H1 (cell line): Measurements from ENCODE around the gene CA9. TPM values are rescaled to one million over a fixed set of nuclear protein-coding genes. Genes with fewer than 3 reads are reported as not detected.

ENCODE experiments used
- CTCF ChIA-PET: fragments of 300-600 bp; sonication (Branson Sonifier 250); formaldehyde crosslinking; loops from one replicate; lab custom pipeline; 2021; ENCODE audit not compliant: partially characterized antibody; lab: Charles Lee
- POLR2A ChIA-PET: fragments of 300-600 bp; sonication (Branson Sonifier 250); formaldehyde crosslinking; loops from one replicate; lab custom pipeline; 2021; ENCODE audit warnings: inconsistent platforms; ENCODE audit not compliant: partially characterized antibody; lab: Charles Lee
- DNase-seq, 2 experiments: peaks; one replicate each; pipeline versions ENCODE4 v3.0.0 to v3.0.0-alpha.2; 2010 to 2022; ENCODE audit warnings: low spot score in 2 of 2, low read depth in 1 of 2, mixed read lengths in 1 of 2
- FAIRE-seq: peaks from 2 replicates; lab custom pipeline; 2011; peaks lifted over from hg19 to GRCh38; lab: Jason Lieb, UNC
- H2AFZ ChIP-seq: 2 replicates; pipeline ENCODE4 v1.8.1; 2012; ENCODE audit warnings: low read length, inconsistent platforms
- H2AK5ac ChIP-seq: 2 replicates; pipeline ENCODE4 v1.6.1; 2013; ENCODE audit warnings: low read depth, low read length
- H2BK120ac ChIP-seq: replicated peaks from 2 replicates; pipeline ENCODE3; 2013; ENCODE audit warnings: low read depth, low read length, inconsistent platforms
- H2BK12ac ChIP-seq: 2 replicates; pipeline ENCODE4 v1.6.1; 2013; ENCODE audit warnings: low read depth, low read length
- H2BK15ac ChIP-seq: 2 replicates; pipeline ENCODE4 v1.6.1; 2013; ENCODE audit warnings: low read length
- H2BK20ac ChIP-seq: 2 replicates; pipeline ENCODE4 v1.6.1; 2013; ENCODE audit warnings: low read length
- H2BK5ac ChIP-seq: 2 replicates; pipeline ENCODE4 v1.6.1; 2013; ENCODE audit warnings: low read depth, low read length
- H3K14ac ChIP-seq: 2 replicates; pipeline ENCODE4 v1.6.1; 2013; ENCODE audit warnings: inconsistent platforms; ENCODE audit not compliant: insufficient read length
- H3K18ac ChIP-seq: 2 replicates; pipeline ENCODE4 v1.6.1; 2013; ENCODE audit warnings: low read length; ENCODE audit errors: extremely low read depth
- H3K23ac ChIP-seq: 2 replicates; pipeline ENCODE4 v1.6.1; 2013; ENCODE audit warnings: inconsistent platforms; ENCODE audit not compliant: insufficient read length
- H3K23me2 ChIP-seq: 2 replicates; pipeline ENCODE4 v1.6.1; 2013; ENCODE audit warnings: low read depth, low read length
- H3K27ac ChIP-seq: 2 replicates; pipeline ENCODE4 v1.6.1; 2011; ENCODE audit warnings: low read depth, low read length, inconsistent platforms
- H3K27me3 ChIP-seq, 4 experiments: replicated peaks in 1 of 4; 1 replicate in 1 of 4; 2 replicates in 3 of 4; pipeline versions ENCODE4 v1.6.1 to v1.8.1; 2011 to 2013; ENCODE audit warnings: low read length in 3 of 4, mild to moderate bottlenecking in 3 of 4, inconsistent platforms in 2 of 4, mixed read lengths in 2 of 4, moderate library complexity in 1 of 4; ENCODE audit not compliant: control insufficient read depth in 3 of 4, insufficient read depth in 3 of 4; ENCODE audit errors: extremely low read depth in 1 of 4
- H3K36me3 ChIP-seq, 4 experiments: 2 replicates each; pipeline versions ENCODE4 v1.6.1 to v1.8.1; 2011 to 2013; ENCODE audit warnings: mild to moderate bottlenecking in 4 of 4, low read length in 3 of 4, moderate library complexity in 2 of 4, control low read depth in 1 of 4, inconsistent platforms in 1 of 4; ENCODE audit not compliant: insufficient read depth in 4 of 4, control insufficient read depth in 2 of 4
- H3K4ac ChIP-seq: replicated peaks from 2 replicates; pipeline ENCODE3; 2013; ENCODE audit warnings: low read length, low read depth, mixed read lengths, inconsistent platforms; ENCODE audit not compliant: insufficient read length
- H3K4me1 ChIP-seq, 4 experiments: replicated peaks in 1 of 4; 1 replicate in 1 of 4; 2 replicates in 3 of 4; pipeline versions ENCODE4 v1.6.1 to v1.8.1; 2011 to 2013; ENCODE audit warnings: low read length in 3 of 4, inconsistent platforms in 2 of 4, mixed read lengths in 1 of 4; ENCODE audit not compliant: insufficient read depth in 4 of 4, control insufficient read depth in 3 of 4
- H3K4me2 ChIP-seq, 2 experiments: 2 replicates each; pipeline versions ENCODE4 v1.6.1 to v1.8.1; 2011 to 2013; ENCODE audit warnings: low read depth in 2 of 2, low read length in 2 of 2, control low read depth in 1 of 2, inconsistent platforms in 1 of 2, mild to moderate bottlenecking in 1 of 2; ENCODE audit not compliant: insufficient read depth in 1 of 2
- H3K4me3 ChIP-seq, 4 experiments: fragments of 200-600, 300-600 bp in 1 of 4; sonication (generic), shearing (Covaris generic), sonication (Bioruptor Twin) in 1 of 4; 2 replicates each; pipeline versions ENCODE4 v1.5.1 to v1.8.1; 2011 to 2016; ENCODE audit warnings: low read length in 4 of 4, low read depth in 3 of 4, control low read depth in 2 of 4, inconsistent platforms in 2 of 4, mild to moderate bottlenecking in 2 of 4, mixed read lengths in 1 of 4, moderate library complexity in 1 of 4; ENCODE audit not compliant: insufficient read depth in 2 of 4; ENCODE audit errors: extremely low read depth in 1 of 4
- H3K56ac ChIP-seq: replicated peaks from 2 replicates; pipeline ENCODE3; 2013; ENCODE audit warnings: low read depth, mild to moderate bottlenecking, mixed read lengths, low read length, inconsistent platforms; ENCODE audit not compliant: insufficient read length
- H3K79me1 ChIP-seq: 2 replicates; pipeline ENCODE4 v1.6.1; 2013; ENCODE audit warnings: low read depth, low read length, control low read depth
- H3K79me2 ChIP-seq, 2 experiments: 2 replicates each; pipeline versions ENCODE4 v1.6.1 to v1.8.1; 2012 to 2013; ENCODE audit warnings: low read length in 2 of 2, mild to moderate bottlenecking in 2 of 2, inconsistent platforms in 1 of 2; ENCODE audit not compliant: insufficient read depth in 2 of 2, control insufficient read depth in 1 of 2
- H3K9ac ChIP-seq, 4 experiments: replicated peaks in 1 of 4; 1 replicate in 1 of 4; 2 replicates in 3 of 4; pipeline versions ENCODE4 v1.6.1 to v1.8.1; 2011 to 2013; ENCODE audit warnings: low read depth in 3 of 4, low read length in 3 of 4, control low read depth in 2 of 4, mild to moderate bottlenecking in 2 of 4, moderate library complexity in 2 of 4, inconsistent platforms in 1 of 4; ENCODE audit errors: extremely low read depth in 1 of 4
- H3K9me3 ChIP-seq, 2 experiments: 2 replicates each; pipeline versions ENCODE4 v1.6.1 to v1.8.1; 2012 to 2013; ENCODE audit warnings: mild to moderate bottlenecking in 2 of 2, moderate library complexity in 2 of 2, control low read depth in 1 of 2, inconsistent platforms in 1 of 2, low read depth in 1 of 2, low read length in 1 of 2, mixed read lengths in 1 of 2; ENCODE audit not compliant: insufficient read depth in 2 of 2
- H4K20me1 ChIP-seq, 2 experiments: replicated peaks in 1 of 2; 2 replicates each; pipeline versions ENCODE3 to v1.8.1; 2011 to 2013; ENCODE audit warnings: inconsistent platforms in 2 of 2, low read length in 2 of 2, mild to moderate bottlenecking in 1 of 2; ENCODE audit not compliant: insufficient read depth in 2 of 2, control insufficient read depth in 1 of 2
- H4K5ac ChIP-seq: 2 replicates; pipeline ENCODE4 v1.6.1; 2013; ENCODE audit warnings: low read length, low read depth, mixed read lengths, inconsistent platforms; ENCODE audit not compliant: insufficient read length
- H4K8ac ChIP-seq: 2 replicates; pipeline ENCODE4 v1.8.0; 2013; ENCODE audit warnings: mild to moderate bottlenecking, moderate library complexity, low read length, inconsistent platforms; ENCODE audit not compliant: insufficient read depth; ENCODE audit errors: extremely low read depth
- H4K91ac ChIP-seq: replicated peaks from 2 replicates; pipeline ENCODE3; 2013; ENCODE audit warnings: low read length, mixed read lengths, inconsistent platforms; ENCODE audit not compliant: insufficient read length
- CEBPB ChIP-seq: IDR thresholded peaks from 2 replicates; pipeline ENCODE4 v1.6.1; 2012; ENCODE audit warnings: low read depth, low read length
- GABPA ChIP-seq: IDR thresholded peaks from 2 replicates; pipeline ENCODE4 v1.6.1; 2011; ENCODE audit warnings: mild to moderate bottlenecking, low read length, moderate library complexity, borderline replicate concordance; ENCODE audit not compliant: insufficient read depth
- RAD21 ChIP-seq, 2 experiments: IDR thresholded peaks in 1 of 2; conservative IDR thresholded peaks in 1 of 2; 2 replicates each; pipeline ENCODE4 v1.6.1; 2011; ENCODE audit warnings: low read depth in 2 of 2, low read length in 2 of 2, improper control_type of control experiment in 1 of 2, inconsistent platforms in 1 of 2, mild to moderate bottlenecking in 1 of 2, moderate library complexity in 1 of 2
- RFX5 ChIP-seq: IDR thresholded peaks from 2 replicates; pipeline ENCODE4 v1.6.1; 2011; ENCODE audit warnings: low read depth, low read length, improper control_type of control experiment, borderline replicate concordance
- TEAD4 ChIP-seq: IDR thresholded peaks from 2 replicates; pipeline ENCODE4 v1.6.1; 2012; ENCODE audit warnings: low read depth, low read length, inconsistent platforms, mixed read lengths
- WGBS, 2 experiments: shearing (Covaris generic) in 1 of 2; methylation state at CpG; one replicate each; pipeline versions ENCODE4 v1.1.6 to v1.1.7; 2013 to 2015; ENCODE audit warnings: low lambda C conversion rate in 2 of 2, mixed read lengths in 2 of 2, inconsistent platforms in 1 of 2, low coverage in 1 of 2, missing lambda C conversion rate in 1 of 2; ENCODE audit not compliant: insufficient replicate concordance in 2 of 2, insufficient coverage in 1 of 2, insufficient read length in 1 of 2; ENCODE audit errors: extremely low coverage in 1 of 2, missing lambda C conversion rate in 1 of 2; 5-methylcytosine and 5-hydroxymethylcytosine counted together
- polyA plus RNA-seq, 7 experiments: library from polyadenylated mRNA; depleted of rRNA in 3 of 7; stranded (reverse) in 5 of 7; unstranded in 2 of 7; fragments of >200 nt in 5 of 7; fragments of 200-250 nt in 2 of 7; gene quantifications; 1 replicate in 5 of 7; 2 replicates in 1 of 7; 4 replicates in 1 of 7; pipeline versions ENCODE4 v1.2.1 to v1.2.3, GENCODE V29; 2011 to 2013; ENCODE audit warnings: missing spikeins in 2 of 7, mixed read lengths in 2 of 7
- total RNA-seq: library from RNA; stranded (reverse); fragmentation: NEBNext Ultra II Directional; extraction: Animal tissue kit (Norgen Biotek cat#: 25700); gene quantifications from 2 replicates; pipeline ENCODE4 v1.2.1, GENCODE V29; 2021

The CA9 gene
- total and polyA plus RNA-seq, 2 of the 8 experiments (the other 6 are each of a cell fraction or from before 2014, with no cell fraction given) = 1.3 to 1.8 TPM

DNA sequence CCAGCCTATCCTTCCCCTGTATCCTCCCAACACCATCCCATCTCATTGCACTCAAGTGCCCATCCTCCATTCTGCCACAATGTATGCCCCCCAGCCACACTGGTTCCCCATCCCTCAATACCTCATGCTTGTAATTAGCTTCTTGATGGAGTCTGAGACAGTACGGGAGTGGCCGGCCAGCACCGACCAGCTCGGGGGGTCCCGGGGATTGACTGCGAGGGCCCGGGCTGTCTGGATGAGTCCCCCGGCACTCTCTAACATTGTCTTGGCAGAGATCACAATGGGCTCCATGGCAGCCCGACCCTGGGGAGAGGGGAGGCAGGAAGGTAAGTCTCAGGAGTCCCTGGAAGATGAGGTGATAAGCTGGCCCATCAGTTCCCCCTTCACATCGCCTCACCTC, 33.2 kb downstream of the CA9 start:
- Histone ChIP-seq H3K27me3 (no peaks in the 10 kb centered on the region), H2BK12ac (no peak overlapping the region), H2AFZ (no peak overlapping the region), H3K56ac (no peak overlapping the region), H3K4me3 (no peak overlapping the region), H3K23ac (no peak overlapping the region), H2BK5ac (no peak overlapping the region), H4K8ac (no peak overlapping the region; the same call in 1 of the 2 replicates), H2AK5ac (no peak overlapping the region), H2BK120ac (no peak overlapping the region), H3K23me2 (no peaks in the 10 kb centered on the region), H3K9ac (no peak overlapping the region), H3K14ac (no peak overlapping the region), H3K4me1 (no peaks in the 10 kb centered on the region), H4K5ac (no peak overlapping the region), H3K9me3 (no peaks in the 10 kb centered on the region), H3K79me2 (no peaks in the 10 kb centered on the region), H4K91ac (no peak overlapping the region), H3K4me2 (no peak overlapping the region), H3K36me3 (peaks cover 35 to 87% (median 74%) of the 10 kb centered on the region in 4 experiments), H3K4ac (no peak overlapping the region), H3K18ac (no peak overlapping the region), H3K79me1 (no peaks in the 10 kb centered on the region), H4K20me1 (peaks cover 0 to 8% of the 10 kb centered on the region in 2 experiments), H2BK20ac (no peak overlapping the region), H3K27ac (no peak overlapping the region), H2BK15ac (no peak overlapping the region)
- POLR2A ChIA-PET = interaction anchor here (0.7 to 4.1 kb wide), 4 partner anchors 8 to 20 kb away, joined by 3 to 19 read pairs (median 3); no protein-coding TSS in a partner anchor
- DNase-seq = no peak
- FAIRE-seq = no peak
- CTCF ChIA-PET = interaction anchor here (1.0 to 13.1 kb wide), 9 partner anchors 13 to 129 kb away, joined by 3 to 199 read pairs (median 4); partner anchors contain the start of genes ARHGEF39 and TPM2
- WGBS, 2 experiments = 94% methylated on average over 10 of the region's 10 CpGs; no CpG with 5 or more reads in 1 of the 2 experiments
- TF ChIP-seq CEBPB (no peak), RFX5 (no peak), RAD21 (IDR thresholded peaks at IDR 0.05 in 1 of 2, conservative IDR thresholded peaks at IDR 0.05 in 1 of 2; ENCODE audit: low read depth in 2 of 2, low read length in 2 of 2) (no peak), TEAD4 (no peak), GABPA (no peak)
